GM12892 (cell line): ENCODE measurements around the gene NFIC.

Source experiments
- POLR2A ChIP-seq: IDR thresholded peaks from 2 replicates; pipeline ENCODE4 v1.6.1; 2011; ENCODE audit warnings: low read depth, low read length, control low read depth
- POLR2AphosphoS5 ChIP-seq: IDR thresholded peaks from 2 replicates; pipeline ENCODE4 v1.6.1; 2011; ENCODE audit warnings: low read depth, low read length, control low read depth
- TAF1 ChIP-seq: IDR thresholded peaks from 2 replicates; pipeline ENCODE4 v1.6.1; 2011; ENCODE audit warnings: low read depth, mild to moderate bottlenecking, control low read depth, low read length, borderline replicate concordance

GRCh38 chr19:3365093-3365835 lies 1.1 kb upstream of the NFIC start:
- TF ChIP-seq TAF1 (no peak), POLR2AphosphoS5 (no peak), POLR2A (no peak)
